Hepatocyte (in vitro differentiated cells): ENCODE results near the gene SOX13. TPM values are rescaled to one million over a fixed set of nuclear protein-coding genes. Genes with fewer than 3 reads are reported as not detected.
A peak's percentile ranks its signal among the peaks of the same experiment; 100 is the strongest.

Experiments used
- DNase-seq: peaks from one replicate; pipeline ENCODE4 v3.0.0-alpha.2; 2016; ENCODE audit warnings: low spot score
- H2AFZ ChIP-seq: fragments of 200-600 bp; sonication (generic); 2 replicates; pipeline ENCODE4 v1.6.0; 2016; ENCODE audit warnings: antibody characterized with exemption, mild to moderate bottlenecking
- H3K27ac ChIP-seq: fragments of 200-600 bp; sonication (generic); 2 replicates; pipeline ENCODE4 v1.5.1; 2016; ENCODE audit warnings: mild to moderate bottlenecking
- H3K27me3 ChIP-seq: fragments of 200-600 bp; sonication (generic); 2 replicates; pipeline ENCODE4 v1.6.1; 2016
- H3K36me3 ChIP-seq: fragments of 200-600 bp; sonication (generic); replicated peaks from 2 replicates; pipeline ENCODE4 v1.5.1; 2016; ENCODE audit warnings: low read depth; ENCODE audit not compliant: insufficient read depth
- H3K4me1 ChIP-seq: fragments of 200-600 bp; sonication (generic); 2 replicates; pipeline ENCODE4 v1.5.1; 2016; ENCODE audit warnings: mild to moderate bottlenecking, moderate library complexity; ENCODE audit not compliant: insufficient read depth
- H3K4me2 ChIP-seq: fragments of 200-600 bp; sonication (generic); 2 replicates; pipeline ENCODE4 v1.6.0; 2016
- H3K4me3 ChIP-seq: fragments of 200-600 bp; sonication (generic); 2 replicates; pipeline ENCODE4 v1.5.1; 2016; ENCODE audit warnings: mild to moderate bottlenecking
- H3K79me2 ChIP-seq: fragments of 200-600 bp; sonication (generic); 2 replicates; pipeline ENCODE4 v1.6.0; 2017; ENCODE audit warnings: mild to moderate bottlenecking
- H3K9me2 ChIP-seq: fragments of 200-600 bp; sonication (generic); replicated peaks from 2 replicates; pipeline ENCODE4 v1.6.0; 2017; ENCODE audit warnings: mild to moderate bottlenecking; ENCODE audit not compliant: insufficient read depth
- H3K9me3 ChIP-seq: fragments of 200-600 bp; sonication (generic); 2 replicates; pipeline ENCODE4 v1.5.1; 2016; ENCODE audit warnings: low read depth, mild to moderate bottlenecking
- H4K20me1 ChIP-seq: fragments of 200-600 bp; sonication (generic); 2 replicates; pipeline ENCODE4 v1.6.0; 2016; ENCODE audit warnings: mild to moderate bottlenecking; ENCODE audit not compliant: insufficient read depth, poor library complexity, severe bottlenecking
- CTCF ChIP-seq: fragments of 200-600 bp; sonication (generic); IDR thresholded peaks from 2 replicates; pipeline ENCODE4 v1.5.1; 2016; ENCODE audit warnings: antibody characterized with exemption, mild to moderate bottlenecking; ENCODE audit not compliant: poor library complexity
- EZH2 ChIP-seq: fragments of 200-600 bp; sonication (generic); IDR thresholded peaks from 2 replicates; pipeline ENCODE4 v1.6.1; 2016; ENCODE audit warnings: antibody characterized with exemption, mild to moderate bottlenecking, borderline replicate concordance
- EZH2phosphoT487 ChIP-seq: fragments of 200-600 bp; sonication (generic); IDR thresholded peaks from one replicate; pipeline ENCODE4 v1.6.1; 2018; ENCODE audit warnings: antibody characterized with exemption, mild to moderate bottlenecking, low read depth, moderate library complexity; ENCODE audit not compliant: unreplicated experiment, severe bottlenecking
- WGBS: methylation state at CpG from one replicate; pipeline ENCODE4 v1.1.6; 2016; ENCODE audit warnings: low lambda C conversion rate; ENCODE audit errors: missing lambda C conversion rate; 5-methylcytosine and 5-hydroxymethylcytosine counted together
- polyA plus RNA-seq: library from polyadenylated mRNA; unstranded; fragments of >200 nt; fragmentation: Nextera tagmentation; extraction: Ambion mirVana; gene quantifications from 2 replicates; pipeline ENCODE4 v1.2.1, GENCODE V29; 2016
- total RNA-seq: library from RNA; depleted of rRNA; stranded (reverse); fragments of >200 nt; gene quantifications from 2 replicates; pipeline ENCODE4 v1.2.3, GENCODE V29; 2014

SOX13 gene
- total RNA-seq (11.5 and 11.9 TPM in 2 replicates), polyA plus RNA-seq (22.3 and 24.6 TPM in 2 replicates)

- Histone ChIP-seq H2AFZ (peak within 1 kb of the TSS; percentile 96), H3K79me2 (peaks cover 43% of the 10 kb centered on the region), H3K4me1 (peaks cover 24% of the 10 kb centered on the region), H3K4me3 (peak within 1 kb of the TSS; percentile 89), H3K9me2 (no peaks in the 10 kb centered on the region), H3K27ac (peak within 1 kb of the TSS; percentile 90), H3K9me3 (no peaks in the 10 kb centered on the region), H3K36me3 (no peaks in the 10 kb centered on the region), H4K20me1 (no peaks in the 10 kb centered on the region), H3K4me2 (peak within 1 kb of the TSS; percentile 93), H3K27me3 (no peaks in the 10 kb centered on the region)
- TF ChIP-seq EZH2 (no peak), EZH2phosphoT487 (no peak), CTCF (peak; percentile 33)
- WGBS = 2% methylated on average over 76 of the region's 89 CpGs
- DNase-seq = peak; percentile 93
These were observed at the start of gene SOX13 for GRCh38 chr1:204072931-204073836. Gene SOX13 (plus strand): TSS chr1:204073115. CDS start chr1:204112916, 39,801 bp downstream.

- TF ChIP-seq CTCF (no peak), EZH2 (no peak), EZH2phosphoT487 (no peak)
- no peak overlapping the region for H3K27ac ChIP-seq
- no peaks in the 10 kb centered on the region for H3K27me3 ChIP-seq
- no peaks in the 10 kb centered on the region for H3K79me2 ChIP-seq
- H2AFZ ChIP-seq = no peak overlapping the region
- H3K9me3 ChIP-seq = no peaks in the 10 kb centered on the region
- 45% methylated on average over 17 of the region's 17 CpGs for WGBS
- H3K4me1 ChIP-seq = no peaks in the 10 kb centered on the region
- DNase-seq = no peak
- H3K9me2 ChIP-seq = no peaks in the 10 kb centered on the region
- H4K20me1 ChIP-seq = no peaks in the 10 kb centered on the region
- no peaks in the 10 kb centered on the region for H3K36me3 ChIP-seq
- no peak overlapping the region for H3K4me3 ChIP-seq
- H3K4me2 ChIP-seq = no peak overlapping the region
These were observed 46.8 kb upstream of the SOX13 start for GRCh38 chr1:204025917-204026707.

- TF ChIP-seq EZH2phosphoT487 (no peak), CTCF (no peak), EZH2 (no peak)
- 39% methylated on average over 3 of the region's 3 CpGs for WGBS
- Histone ChIP-seq H2AFZ (no peak overlapping the region), H3K9me2 (no peaks in the 10 kb centered on the region), H3K4me3 (no peak overlapping the region), H3K27me3 (no peaks in the 10 kb centered on the region), H3K4me1 (no peaks in the 10 kb centered on the region), H3K27ac (no peak overlapping the region), H3K36me3 (no peaks in the 10 kb centered on the region), H3K79me2 (no peaks in the 10 kb centered on the region), H4K20me1 (no peaks in the 10 kb centered on the region), H3K9me3 (no peaks in the 10 kb centered on the region), H3K4me2 (no peak overlapping the region)
- no peak for DNase-seq
These were observed 45.5 kb upstream of the SOX13 start for GRCh38 chr1:204027446-204027845.
